Measurements from ENCODE around the gene GRK2.

The GRK2 gene

GRCh38 chr11:67279589-67280340 is 13.5 kb downstream of the GRK2 start:
- TF ChIP-seq, protein P1, sequence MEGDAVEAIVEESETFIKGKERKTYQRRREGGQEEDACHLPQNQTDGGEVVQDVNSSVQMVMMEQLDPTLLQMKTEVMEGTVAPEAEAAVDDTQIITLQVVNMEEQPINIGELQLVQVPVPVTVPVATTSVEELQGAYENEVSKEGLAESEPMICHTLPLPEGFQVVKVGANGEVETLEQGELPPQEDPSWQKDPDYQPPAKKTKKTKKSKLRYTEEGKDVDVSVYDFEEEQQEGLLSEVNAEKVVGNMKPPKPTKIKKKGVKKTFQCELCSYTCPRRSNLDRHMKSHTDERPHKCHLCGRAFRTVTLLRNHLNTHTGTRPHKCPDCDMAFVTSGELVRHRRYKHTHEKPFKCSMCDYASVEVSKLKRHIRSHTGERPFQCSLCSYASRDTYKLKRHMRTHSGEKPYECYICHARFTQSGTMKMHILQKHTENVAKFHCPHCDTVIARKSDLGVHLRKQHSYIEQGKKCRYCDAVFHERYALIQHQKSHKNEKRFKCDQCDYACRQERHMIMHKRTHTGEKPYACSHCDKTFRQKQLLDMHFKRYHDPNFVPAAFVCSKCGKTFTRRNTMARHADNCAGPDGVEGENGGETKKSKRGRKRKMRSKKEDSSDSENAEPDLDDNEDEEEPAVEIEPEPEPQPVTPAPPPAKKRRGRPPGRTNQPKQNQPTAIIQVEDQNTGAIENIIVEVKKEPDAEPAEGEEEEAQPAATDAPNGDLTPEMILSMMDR (IDR thresholded peaks at IDR 0.05; ENCODE audit: extremely low read depth, insufficient read depth, missing control alignments), result no peak
- in situ Hi-C loops (cut with MboI; ENCODE audit: low pct_unique_long_range_greater_than_20kb, low sequenced_read_pairs, unreplicated experiment), result no loop called here
- no peak for DNase-seq (ENCODE audit: low spot score)

DNA sequence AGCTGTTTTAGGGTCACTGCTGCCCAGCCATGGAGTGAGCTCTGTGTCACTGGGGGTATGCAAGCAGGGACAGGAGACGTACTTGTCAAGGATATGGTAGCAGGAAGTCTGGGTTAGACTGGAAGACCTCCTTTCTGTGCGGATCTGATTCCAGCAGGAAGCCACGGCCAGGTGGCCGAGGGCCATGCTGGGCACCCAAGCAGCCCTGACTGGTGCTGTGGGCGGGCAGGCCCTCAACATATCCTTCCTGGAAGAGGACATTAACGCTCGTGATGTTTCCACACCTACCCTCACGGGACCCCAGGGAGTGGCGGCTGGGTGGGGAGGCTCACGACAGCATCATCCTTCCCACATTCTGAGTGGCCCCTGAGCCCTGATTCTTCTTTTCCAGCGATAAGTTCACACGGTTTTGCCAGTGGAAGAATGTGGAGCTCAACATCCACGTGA is 14.1 kb downstream of the GRK2 start:
- TF ChIP-seq, protein P1 (IDR thresholded peaks at IDR 0.05; ENCODE audit: extremely low read depth, insufficient read depth, missing control alignments), result no peak
- in situ Hi-C loops (cut with MboI; ENCODE audit: low pct_unique_long_range_greater_than_20kb, low sequenced_read_pairs, unreplicated experiment), result no loop called here
- no peak for DNase-seq (ENCODE audit: low spot score)

- in situ Hi-C loops (cut with MboI; ENCODE audit: low pct_unique_long_range_greater_than_20kb, low sequenced_read_pairs, unreplicated experiment), result no loop called here
- TF ChIP-seq, protein P1 (IDR thresholded peaks at IDR 0.05; ENCODE audit: extremely low read depth, insufficient read depth, missing control alignments), result no peak
- DNase-seq (ENCODE audit: low spot score), result no peak
Observed at GRCh38 chr11:67280788-67281551, 14.7 kb downstream of the GRK2 start.

- in situ Hi-C loops (cut with MboI; ENCODE audit: low pct_unique_long_range_greater_than_20kb, low sequenced_read_pairs, unreplicated experiment), result no loop called here
- no peak for DNase-seq (ENCODE audit: low spot score)
- TF ChIP-seq, protein P1 (IDR thresholded peaks at IDR 0.05; ENCODE audit: extremely low read depth, insufficient read depth, missing control alignments), result no peak
Observed at GRCh38 chr11:67281552-67282150, 15.4 kb downstream of the GRK2 start.

- in situ Hi-C loops (cut with MboI; ENCODE audit: low pct_unique_long_range_greater_than_20kb, low sequenced_read_pairs, unreplicated experiment), result no loop called here
- TF ChIP-seq, protein P1 (IDR thresholded peaks at IDR 0.05; ENCODE audit: extremely low read depth, insufficient read depth, missing control alignments), result no peak
- DNase-seq (ENCODE audit: low spot score), result no peak
Observed at GRCh38 chr11:67282155-67282875, 16.0 kb downstream of the GRK2 start.

GRCh38 chr11:67282876-67283371 is 16.7 kb downstream of the GRK2 start:
- in situ Hi-C loops (cut with MboI; ENCODE audit: low pct_unique_long_range_greater_than_20kb, low sequenced_read_pairs, unreplicated experiment), result no loop called here
- TF ChIP-seq, protein P1 (IDR thresholded peaks at IDR 0.05; ENCODE audit: extremely low read depth, insufficient read depth, missing control alignments), result no peak
- no peak for DNase-seq (ENCODE audit: low spot score)

Data from GM13977 (cell line).